HepG2 (cell line): ENCODE measurements around the gene PARS2. TPM values are rescaled to one million over a fixed set of nuclear protein-coding genes. Genes with fewer than 3 reads are reported as not detected.

Experiments
- ATAC-seq: fragments of 200-7000 bp; cut with Tn5 transposase; 3 replicates; pipeline ENCODE4 v1.9.1; 2020; ENCODE audit warnings: mild to moderate bottlenecking, moderate library complexity
- BruUV-seq: library from RNA; stranded (reverse); fragments of 400-500 nt; replicated peaks from 2 replicates; lab custom pipeline; 2021; lab: Mats Ljungman, UMichigan
- CTCF ChIA-PET: fragments of 300-600 bp; formaldehyde crosslinking; extraction: SDS; loops from one replicate; lab custom pipeline; 2021; ENCODE audit warnings: low total read pairs, inconsistent platforms, low intra/inter-chr PET ratio; lab: Yijun Ruan, JAX
- POLR2A ChIA-PET: fragments of 350-600 bp; sonication (Branson Sonifier 250); formaldehyde crosslinking; loops from one replicate; lab custom pipeline; 2020; ENCODE audit warnings: antibody characterized with exemption, inconsistent platforms; lab: Yijun Ruan, JAX
- DNase-seq: peaks from one replicate; pipeline ENCODE4 v3.0.0-alpha.2; 2015; ENCODE audit warnings: low spot score
- FAIRE-seq: peaks from 3 replicates; lab custom pipeline; 2011; peaks lifted over from hg19 to GRCh38; lab: Jason Lieb, UNC
- H2AFZ ChIP-seq: one replicate; pipeline ENCODE4 v1.6.1; 2011; ENCODE audit warnings: low read length, inconsistent platforms
- H3K27ac ChIP-seq: fragments of 300-600 bp; 3 replicates; pipeline ENCODE4 v1.8.0; 2011; ENCODE audit warnings: mixed run types, mild to moderate bottlenecking, mixed read lengths, low read length, inconsistent platforms; ENCODE audit not compliant: insufficient read depth; ENCODE audit errors: extremely low read length
- H3K27me3 ChIP-seq, 2 experiments: fragments of 200-600 bp in 1 of 2; 2 replicates in 1 of 2; 3 replicates in 1 of 2; pipeline versions ENCODE4 v1.6.0 to v1.8.0; 2011; ENCODE audit warnings: low read length in 2 of 2, mild to moderate bottlenecking in 2 of 2, moderate library complexity in 2 of 2, inconsistent platforms in 1 of 2; ENCODE audit not compliant: insufficient read depth in 2 of 2, control insufficient read depth in 1 of 2
- H3K36me3 ChIP-seq, 2 experiments: fragments of 200-600 bp in 1 of 2; replicated peaks in 1 of 2; 2 replicates in 1 of 2; 3 replicates in 1 of 2; pipeline versions ENCODE4 v1.5.1 to v1.8.0; 2011; ENCODE audit warnings: low read length in 2 of 2, inconsistent platforms in 1 of 2; ENCODE audit not compliant: insufficient read depth in 2 of 2, control insufficient read depth in 1 of 2
- H3K4me1 ChIP-seq: 2 replicates; pipeline ENCODE4 v1.5.1; 2012; ENCODE audit warnings: low read length, inconsistent platforms; ENCODE audit not compliant: insufficient read depth
- H3K4me2 ChIP-seq: 2 replicates; pipeline ENCODE4 v1.6.0; 2011; ENCODE audit warnings: low read depth, low read length, inconsistent platforms
- H3K4me3 ChIP-seq, 3 experiments: fragments of 200-600 bp in 1 of 3; sonication (generic), shearing (Covaris generic) in 1 of 3; replicated peaks in 1 of 3; 2 replicates each; pipeline ENCODE4 v1.5.1; 2011 to 2016; ENCODE audit warnings: low read length in 3 of 3, inconsistent platforms in 2 of 3, low read depth in 2 of 3, mild to moderate bottlenecking in 2 of 3, control low read depth in 1 of 3, mixed read lengths in 1 of 3; ENCODE audit not compliant: insufficient read depth in 1 of 3
- H3K79me2 ChIP-seq: one replicate; pipeline ENCODE4 v1.6.1; 2011; ENCODE audit warnings: low read length, inconsistent platforms; ENCODE audit not compliant: insufficient read depth
- H3K9ac ChIP-seq: 2 replicates; pipeline ENCODE4 v1.6.0; 2011; ENCODE audit warnings: mild to moderate bottlenecking, low read depth, low read length, inconsistent platforms; ENCODE audit not compliant: insufficient read depth
- H3K9me3 ChIP-seq: 2 replicates; pipeline ENCODE4 v1.5.1; 2012; ENCODE audit warnings: mild to moderate bottlenecking, low read length
- H4K20me1 ChIP-seq: 2 replicates; pipeline ENCODE4 v1.6.0; 2011; ENCODE audit warnings: inconsistent platforms, mild to moderate bottlenecking, low read length, moderate library complexity; ENCODE audit not compliant: insufficient read depth
- ATF1 ChIP-seq: IDR thresholded peaks from 2 replicates; pipeline ENCODE4 v1.6.1; 2016; ENCODE audit warnings: mild to moderate bottlenecking, control low read depth
- ISL2 ChIP-seq: sonication (generic); formaldehyde crosslinking; IDR thresholded peaks from 2 replicates; pipeline ENCODE4 v1.5.0; 2020; ENCODE audit warnings: missing genetic modification reagents
- MIXL1 ChIP-seq: IDR thresholded peaks from 2 replicates; pipeline ENCODE4 v1.6.1; 2016
- MLLT10 ChIP-seq: sonication (generic); formaldehyde crosslinking; IDR thresholded peaks from 2 replicates; pipeline ENCODE4 v1.4.0; 2020; ENCODE audit warnings: missing genetic modification reagents
- RBAK ChIP-seq: sonication (generic); formaldehyde crosslinking; IDR thresholded peaks from 2 replicates; pipeline ENCODE4 v1.5.1; 2020; ENCODE audit warnings: mild to moderate bottlenecking, missing genetic modification reagents
- SUZ12 ChIP-seq: fragments of 150-350 bp; IDR thresholded peaks from 2 replicates; pipeline ENCODE4 v1.6.1; 2014; ENCODE audit warnings: low read depth, low read length
- TBL1XR1 ChIP-seq: fragments of 150-350 bp; IDR thresholded peaks from 2 replicates; pipeline ENCODE4 v1.6.1; 2014; ENCODE audit warnings: borderline replicate concordance, low read length; ENCODE audit not compliant: partially characterized antibody
- ZBTB42 ChIP-seq: sonication (generic); formaldehyde crosslinking; IDR thresholded peaks from 2 replicates; pipeline ENCODE4 v1.5.0; 2020; ENCODE audit warnings: mild to moderate bottlenecking, missing genetic modification reagents
- ZNF652 ChIP-seq: IDR thresholded peaks from 2 replicates; pipeline ENCODE4 v1.6.1; 2016; ENCODE audit warnings: low read depth, borderline replicate concordance
- WGBS: methylation state at CpG from one replicate; pipeline ENCODE4 v1.1.6; 2017; ENCODE audit warnings: low lambda C conversion rate; 5-methylcytosine and 5-hydroxymethylcytosine counted together
- in situ Hi-C: cut with HindIII; loops from 2 replicates; pipeline ENCODE4 v1.10.0; 2017; ENCODE audit warnings: low pct_unique_long_range_greater_than_20kb; ENCODE audit not compliant: extremely low pct_ligation_motif_present
- intact Hi-C: fragments of 100-400 bp; cut with micrococcal nuclease; formaldehyde crosslinking; loops from one replicate; pipeline ENCODE4 v1.10.0; 2022; ENCODE audit not compliant: unreplicated experiment
- polyA plus RNA-seq, 8 experiments: library from polyadenylated mRNA; depleted of rRNA in 3 of 8; stranded (reverse) in 7 of 8; unstranded in 1 of 8; fragments of >200 nt; fragmentation: Illumina TruSeq in 4 of 8; extraction: Trizol in 4 of 8; gene quantifications; 2 replicates each; pipeline versions ENCODE4 v1.2.1 to v1.2.3, GENCODE V29; 2011 to 2016; ENCODE audit warnings: low read depth in 4 of 8, missing spikeins in 1 of 8, mixed read lengths in 1 of 8; ENCODE audit not compliant: insufficient read depth in 1 of 8
- total RNA-seq, 5 experiments: library from RNA; depleted of rRNA; stranded (reverse); fragments of >200 nt; fragmentation: Illumina TruSeq; extraction: Trizol; gene quantifications; 2 replicates each; pipeline ENCODE4 v1.2.3, GENCODE V29; 2016; ENCODE audit warnings: low read depth in 1 of 5
- TF ChIP-seq, protein P1 (sequence below): sonication (generic); formaldehyde crosslinking; IDR thresholded peaks from 2 replicates; pipeline ENCODE4 v1.8.1; 2022; ENCODE audit warnings: low read depth, mild to moderate bottlenecking, missing genetic modification reagents
- TF ChIP-seq, protein P2 (sequence below): sonication (generic); formaldehyde crosslinking; conservative IDR thresholded peaks from 2 replicates; pipeline ENCODE4 v1.8.1; 2023; ENCODE audit warnings: missing genetic modification reagents

PARS2 gene
- total and polyA plus RNA-seq, 2 of the 13 experiments (the other 11 are each of a cell fraction or from before 2014, with no cell fraction given) = 2.4 to 4.6 TPM

DNA sequence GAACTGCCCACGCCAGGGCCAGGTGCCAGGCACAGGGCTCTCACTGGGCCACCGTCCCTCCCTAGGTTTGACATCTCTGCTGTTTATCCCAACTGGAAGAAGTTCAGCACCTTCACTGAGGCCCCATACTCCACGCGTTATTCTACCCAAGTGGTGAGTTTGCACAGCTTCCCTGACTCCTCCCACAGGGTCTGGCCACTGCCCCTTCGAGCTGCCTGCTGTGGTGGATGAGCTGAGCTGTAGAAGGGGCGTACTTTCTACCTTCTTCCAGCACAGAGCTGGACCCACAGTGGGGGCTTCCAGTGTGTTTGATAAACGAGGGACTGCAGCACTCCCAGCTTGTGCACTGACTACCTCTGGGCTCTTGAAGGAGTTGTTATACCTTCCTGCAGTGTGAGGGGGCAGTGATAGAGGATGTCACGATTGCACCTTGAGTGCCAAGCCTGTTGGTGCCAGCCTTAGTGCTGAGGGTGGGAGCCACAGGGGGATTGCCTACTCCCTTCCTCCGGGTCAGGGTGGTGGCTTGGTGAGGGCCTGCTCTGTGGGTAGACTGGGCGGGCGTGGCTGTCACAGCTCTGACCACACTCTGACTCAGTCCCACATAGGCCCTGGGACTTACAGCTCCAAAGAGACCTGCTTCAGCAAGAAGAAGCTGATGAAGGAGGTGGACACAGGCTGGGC, 42.7 kb upstream of the PARS2 start:
- Histone ChIP-seq H3K4me1 (peaks cover 45% of the 10 kb centered on the region), H3K27me3 (peaks cover 0 to 4% of the 10 kb centered on the region in 2 experiments; a peak in 2 of 5 replicates), H3K4me3 (no peak overlapping the region), H3K36me3 (no peaks in the 10 kb centered on the region), H2AFZ (no peak overlapping the region), H3K9me3 (no peaks in the 10 kb centered on the region), H3K27ac (no peak overlapping the region), H4K20me1 (no peaks in the 10 kb centered on the region), H3K9ac (no peak overlapping the region)
- ATAC-seq = no peak
- CTCF ChIA-PET = no interaction called here
- WGBS = 15% methylated on average over 6 of the region's 11 CpGs
- POLR2A ChIA-PET = no interaction called here
- no TSS peak for BruUV-seq
- DNase-seq = no peak
- TF ChIP-seq TBL1XR1 (no peak), ZBTB42 (no peak), MIXL1 (CRISPR knock-in tag) (no peak)
- TF ChIP-seq, all 625 proteins: peak for 0
- in situ Hi-C loops (no loop called here), intact Hi-C loops (no loop called here)
- Histone ChIP-seq H3K79me2 (no peaks in the 10 kb centered on the region), H3K4me2 (no peak overlapping the region)
- FAIRE-seq = no peak

DNA sequence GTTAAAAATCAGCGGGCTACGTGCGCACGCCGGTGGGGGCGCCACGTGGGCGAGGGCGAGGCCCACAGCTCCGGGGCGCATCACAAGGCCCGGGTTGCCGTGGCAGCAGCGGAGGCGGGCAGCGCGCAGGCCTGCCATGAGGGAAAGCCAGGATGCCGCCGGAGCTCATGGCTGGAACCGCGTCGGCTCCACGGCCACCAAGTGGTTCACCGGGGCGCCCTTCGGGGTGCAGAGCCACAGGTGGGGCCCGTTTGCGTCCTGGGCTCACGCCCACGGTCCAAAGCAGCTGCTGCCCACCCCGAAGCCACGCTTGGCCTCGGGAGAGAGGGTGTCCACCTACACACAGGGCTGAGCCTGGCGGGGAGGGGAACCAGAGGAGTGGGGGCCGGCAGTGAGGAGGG, 41.7 kb upstream of the PARS2 start:
- no peak overlapping the region for H3K4me3 ChIP-seq
- DNase-seq (no peak), FAIRE-seq (no peak), ATAC-seq (no peak)
- no peaks in the 10 kb centered on the region; a peak in 1 of 5 replicates for H3K27me3 ChIP-seq
- H3K27ac ChIP-seq = no peak overlapping the region
- no peak overlapping the region for H2AFZ ChIP-seq
- no peaks in the 10 kb centered on the region for H3K9me3 ChIP-seq
- no peaks in the 10 kb centered on the region for H3K36me3 ChIP-seq
- intact Hi-C loops = no loop called here
- H3K9ac ChIP-seq = no peak overlapping the region
- no TSS peak for BruUV-seq
- ChIA-PET POLR2A (no interaction called here), CTCF (no interaction called here)
- in situ Hi-C loops = no loop called here
- no peaks in the 10 kb centered on the region for H3K79me2 ChIP-seq
- H3K4me2 ChIP-seq = no peak overlapping the region
- H3K4me1 ChIP-seq = peaks cover 42% of the 10 kb centered on the region
- WGBS = 78% methylated on average over 16 of the region's 35 CpGs
- no peaks in the 10 kb centered on the region for H4K20me1 ChIP-seq
- no peak for TF ChIP-seq MLLT10
- TF ChIP-seq, protein P1, sequence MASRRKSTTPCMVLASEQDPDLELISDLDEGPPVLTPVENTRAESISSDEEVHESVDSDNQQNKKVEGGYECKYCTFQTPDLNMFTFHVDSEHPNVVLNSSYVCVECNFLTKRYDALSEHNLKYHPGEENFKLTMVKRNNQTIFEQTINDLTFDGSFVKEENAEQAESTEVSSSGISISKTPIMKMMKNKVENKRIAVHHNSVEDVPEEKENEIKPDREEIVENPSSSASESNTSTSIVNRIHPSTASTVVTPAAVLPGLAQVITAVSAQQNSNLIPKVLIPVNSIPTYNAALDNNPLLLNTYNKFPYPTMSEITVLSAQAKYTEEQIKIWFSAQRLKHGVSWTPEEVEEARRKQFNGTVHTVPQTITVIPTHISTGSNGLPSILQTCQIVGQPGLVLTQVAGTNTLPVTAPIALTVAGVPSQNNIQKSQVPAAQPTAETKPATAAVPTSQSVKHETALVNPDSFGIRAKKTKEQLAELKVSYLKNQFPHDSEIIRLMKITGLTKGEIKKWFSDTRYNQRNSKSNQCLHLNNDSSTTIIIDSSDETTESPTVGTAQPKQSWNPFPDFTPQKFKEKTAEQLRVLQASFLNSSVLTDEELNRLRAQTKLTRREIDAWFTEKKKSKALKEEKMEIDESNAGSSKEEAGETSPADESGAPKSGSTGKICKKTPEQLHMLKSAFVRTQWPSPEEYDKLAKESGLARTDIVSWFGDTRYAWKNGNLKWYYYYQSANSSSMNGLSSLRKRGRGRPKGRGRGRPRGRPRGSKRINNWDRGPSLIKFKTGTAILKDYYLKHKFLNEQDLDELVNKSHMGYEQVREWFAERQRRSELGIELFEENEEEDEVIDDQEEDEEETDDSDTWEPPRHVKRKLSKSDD = no peak
- TF ChIP-seq ZNF652 (CRISPR knock-in tag) = no peak
- TF ChIP-seq ATF1 = no peak
- TF ChIP-seq RBAK = no peak
- no peak for TF ChIP-seq ISL2
- TF ChIP-seq, protein P2, sequence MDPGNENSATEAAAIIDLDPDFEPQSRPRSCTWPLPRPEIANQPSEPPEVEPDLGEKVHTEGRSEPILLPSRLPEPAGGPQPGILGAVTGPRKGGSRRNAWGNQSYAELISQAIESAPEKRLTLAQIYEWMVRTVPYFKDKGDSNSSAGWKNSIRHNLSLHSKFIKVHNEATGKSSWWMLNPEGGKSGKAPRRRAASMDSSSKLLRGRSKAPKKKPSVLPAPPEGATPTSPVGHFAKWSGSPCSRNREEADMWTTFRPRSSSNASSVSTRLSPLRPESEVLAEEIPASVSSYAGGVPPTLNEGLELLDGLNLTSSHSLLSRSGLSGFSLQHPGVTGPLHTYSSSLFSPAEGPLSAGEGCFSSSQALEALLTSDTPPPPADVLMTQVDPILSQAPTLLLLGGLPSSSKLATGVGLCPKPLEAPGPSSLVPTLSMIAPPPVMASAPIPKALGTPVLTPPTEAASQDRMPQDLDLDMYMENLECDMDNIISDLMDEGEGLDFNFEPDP (CRISPR knock-in tag) = no peak
- TF ChIP-seq SUZ12 = no peak
